HepG2 (cell line): ENCODE results near the gene JMJD1C. TPM values are rescaled to one million over a fixed set of nuclear protein-coding genes. Genes with fewer than 3 reads are reported as not detected.

Experiments used
- ATAC-seq: fragments of 200-7000 bp; cut with Tn5 transposase; 3 replicates; pipeline ENCODE4 v1.9.1; 2020; ENCODE audit warnings: mild to moderate bottlenecking, moderate library complexity
- BruUV-seq: library from RNA; stranded (reverse); fragments of 400-500 nt; replicated peaks from 2 replicates; lab custom pipeline; 2021; lab: Mats Ljungman, UMichigan
- CTCF ChIA-PET: fragments of 300-600 bp; formaldehyde crosslinking; extraction: SDS; loops from one replicate; lab custom pipeline; 2021; ENCODE audit warnings: low total read pairs, inconsistent platforms, low intra/inter-chr PET ratio; lab: Yijun Ruan, JAX
- POLR2A ChIA-PET: fragments of 350-600 bp; sonication (Branson Sonifier 250); formaldehyde crosslinking; loops from one replicate; lab custom pipeline; 2020; ENCODE audit warnings: antibody characterized with exemption, inconsistent platforms; lab: Yijun Ruan, JAX
- DNase-seq: peaks from one replicate; pipeline ENCODE4 v3.0.0-alpha.2; 2015; ENCODE audit warnings: low spot score
- FAIRE-seq: peaks from 3 replicates; lab custom pipeline; 2011; peaks lifted over from hg19 to GRCh38; lab: Jason Lieb, UNC
- H2AFZ ChIP-seq: one replicate; pipeline ENCODE4 v1.6.1; 2011; ENCODE audit warnings: low read length, inconsistent platforms
- H3K27ac ChIP-seq: fragments of 300-600 bp; 3 replicates; pipeline ENCODE4 v1.8.0; 2011; ENCODE audit warnings: mixed run types, mild to moderate bottlenecking, mixed read lengths, low read length, inconsistent platforms; ENCODE audit not compliant: insufficient read depth; ENCODE audit errors: extremely low read length
- H3K27me3 ChIP-seq, 2 experiments: fragments of 200-600 bp in 1 of 2; 2 replicates in 1 of 2; 3 replicates in 1 of 2; pipeline versions ENCODE4 v1.6.0 to v1.8.0; 2011; ENCODE audit warnings: low read length in 2 of 2, mild to moderate bottlenecking in 2 of 2, moderate library complexity in 2 of 2, inconsistent platforms in 1 of 2; ENCODE audit not compliant: insufficient read depth in 2 of 2, control insufficient read depth in 1 of 2
- H3K36me3 ChIP-seq, 2 experiments: fragments of 200-600 bp in 1 of 2; replicated peaks in 1 of 2; 2 replicates in 1 of 2; 3 replicates in 1 of 2; pipeline versions ENCODE4 v1.5.1 to v1.8.0; 2011; ENCODE audit warnings: low read length in 2 of 2, inconsistent platforms in 1 of 2; ENCODE audit not compliant: insufficient read depth in 2 of 2, control insufficient read depth in 1 of 2
- H3K4me1 ChIP-seq: 2 replicates; pipeline ENCODE4 v1.5.1; 2012; ENCODE audit warnings: low read length, inconsistent platforms; ENCODE audit not compliant: insufficient read depth
- H3K4me2 ChIP-seq: 2 replicates; pipeline ENCODE4 v1.6.0; 2011; ENCODE audit warnings: low read depth, low read length, inconsistent platforms
- H3K4me3 ChIP-seq, 3 experiments: fragments of 200-600 bp in 1 of 3; sonication (generic), shearing (Covaris generic) in 1 of 3; replicated peaks in 1 of 3; 2 replicates each; pipeline ENCODE4 v1.5.1; 2011 to 2016; ENCODE audit warnings: low read length in 3 of 3, inconsistent platforms in 2 of 3, low read depth in 2 of 3, mild to moderate bottlenecking in 2 of 3, control low read depth in 1 of 3, mixed read lengths in 1 of 3; ENCODE audit not compliant: insufficient read depth in 1 of 3
- H3K79me2 ChIP-seq: one replicate; pipeline ENCODE4 v1.6.1; 2011; ENCODE audit warnings: low read length, inconsistent platforms; ENCODE audit not compliant: insufficient read depth
- H3K9ac ChIP-seq: 2 replicates; pipeline ENCODE4 v1.6.0; 2011; ENCODE audit warnings: mild to moderate bottlenecking, low read depth, low read length, inconsistent platforms; ENCODE audit not compliant: insufficient read depth
- H3K9me3 ChIP-seq: 2 replicates; pipeline ENCODE4 v1.5.1; 2012; ENCODE audit warnings: mild to moderate bottlenecking, low read length
- H4K20me1 ChIP-seq: 2 replicates; pipeline ENCODE4 v1.6.0; 2011; ENCODE audit warnings: inconsistent platforms, mild to moderate bottlenecking, low read length, moderate library complexity; ENCODE audit not compliant: insufficient read depth
- AFF4 ChIP-seq: sonication (generic); formaldehyde crosslinking; IDR thresholded peaks from 2 replicates; pipeline ENCODE4 v1.4.0; 2020; ENCODE audit warnings: missing genetic modification reagents
- PHB2 ChIP-seq: fragments of 450-650 bp; IDR thresholded peaks from 2 replicates; pipeline ENCODE4 v1.6.1; 2018; ENCODE audit not compliant: partially characterized antibody
- RERE ChIP-seq: IDR thresholded peaks from 2 replicates; pipeline ENCODE4 v1.6.1; 2016; ENCODE audit warnings: low read depth, missing genetic modification reagents, missing compliant biosample characterization
- ZBTB21 ChIP-seq: sonication (generic); formaldehyde crosslinking; IDR thresholded peaks from 2 replicates; pipeline ENCODE4 v1.4.0; 2020; ENCODE audit warnings: missing genetic modification reagents
- ZHX2 ChIP-seq, 2 experiments: sonication (generic) in 1 of 2; formaldehyde crosslinking in 1 of 2; IDR thresholded peaks; 2 replicates each; pipeline versions ENCODE4 v1.6.1 to v1.9.0; 2014 to 2022; ENCODE audit warnings: antibody characterized with exemption in 1 of 2, borderline replicate concordance in 1 of 2, inconsistent platforms in 1 of 2, low read depth in 1 of 2, missing genetic modification reagents in 1 of 2
- ZNF670 ChIP-seq: sonication (generic); formaldehyde crosslinking; IDR thresholded peaks from 2 replicates; pipeline ENCODE4 v1.8.0; 2022; ENCODE audit warnings: mild to moderate bottlenecking, missing genetic modification reagents, borderline replicate concordance
- WGBS: methylation state at CpG from one replicate; pipeline ENCODE4 v1.1.6; 2017; ENCODE audit warnings: low lambda C conversion rate; 5-methylcytosine and 5-hydroxymethylcytosine counted together
- in situ Hi-C: cut with HindIII; loops from 2 replicates; pipeline ENCODE4 v1.10.0; 2017; ENCODE audit warnings: low pct_unique_long_range_greater_than_20kb; ENCODE audit not compliant: extremely low pct_ligation_motif_present
- intact Hi-C: fragments of 100-400 bp; cut with micrococcal nuclease; formaldehyde crosslinking; loops from one replicate; pipeline ENCODE4 v1.10.0; 2022; ENCODE audit not compliant: unreplicated experiment
- polyA plus RNA-seq, 8 experiments: library from polyadenylated mRNA; depleted of rRNA in 3 of 8; stranded (reverse) in 7 of 8; unstranded in 1 of 8; fragments of >200 nt; fragmentation: Illumina TruSeq in 4 of 8; extraction: Trizol in 4 of 8; gene quantifications; 2 replicates each; pipeline versions ENCODE4 v1.2.1 to v1.2.3, GENCODE V29; 2011 to 2016; ENCODE audit warnings: low read depth in 4 of 8, missing spikeins in 1 of 8, mixed read lengths in 1 of 8; ENCODE audit not compliant: insufficient read depth in 1 of 8
- total RNA-seq, 5 experiments: library from RNA; depleted of rRNA; stranded (reverse); fragments of >200 nt; fragmentation: Illumina TruSeq; extraction: Trizol; gene quantifications; 2 replicates each; pipeline ENCODE4 v1.2.3, GENCODE V29; 2016; ENCODE audit warnings: low read depth in 1 of 5

The JMJD1C gene
- total and polyA plus RNA-seq, 2 of the 13 experiments (the other 11 are each of a cell fraction or from before 2014, with no cell fraction given): 42.3 to 42.7 TPM

- no peak for TF ChIP-seq RERE (CRISPR knock-in tag)
Measured at GRCh38 chr10:63224241-63224640, 241.5 kb downstream of the JMJD1C start (continued).

- 99% methylated on average over 4 of the region's 4 CpGs for WGBS
- CTCF ChIA-PET: no interaction called here
- TF ChIP-seq PHB2 (no peak), ZNF670 (CRISPR knock-in tag) (no peak), AFF4 (CRISPR knock-in tag) (no peak), ZBTB21 (CRISPR knock-in tag) (no peak), ZHX2 (IDR thresholded peaks at IDR 0.05; ENCODE audit: low read depth) (no peak), ZHX2 (CRISPR knock-in tag; IDR thresholded peaks at IDR 0.05; ENCODE audit: borderline replicate concordance) (no peak)
Measured at GRCh38 chr10:63221950-63222349, 243.8 kb downstream of the JMJD1C start.

More at GRCh38 chr10:63221950-63222349, 243.8 kb downstream of the JMJD1C start:
- 0 out of 2 replicates have a peak, but pooled peaks cover 8% of the 10 kb centered on the region for H3K4me1 ChIP-seq
- ATAC-seq (no peak), FAIRE-seq (no peak), DNase-seq (no peak)
- intact Hi-C loops: no loop called here
- no peak overlapping the region for H3K27ac ChIP-seq
- no peak overlapping the region for H3K4me3 ChIP-seq
- H3K9ac ChIP-seq: no peak overlapping the region
- H2AFZ ChIP-seq: no peak overlapping the region
- POLR2A ChIA-PET: no interaction called here
- H4K20me1 ChIP-seq: peaks cover 60% of the 10 kb centered on the region
- no peaks in the 10 kb centered on the region; a peak in 1 of 5 replicates for H3K36me3 ChIP-seq
- H3K9me3 ChIP-seq: no peaks in the 10 kb centered on the region
- no peak overlapping the region for H3K4me2 ChIP-seq
- H3K79me2 ChIP-seq: peaks cover 64% of the 10 kb centered on the region
- in situ Hi-C loops: no loop called here
- H3K27me3 ChIP-seq: no peaks in the 10 kb centered on the region
- BruUV-seq: no TSS peak
